Measurements from ENCODE around the gene IMPDH1.

GRCh38 chr7:128403676-128404075, 6.1 kb downstream of the IMPDH1 start:
- TF ChIP-seq POLR2A (IDR thresholded peaks at IDR 0.05; ENCODE audit: low read depth) (no peak), CTCF (IDR thresholded peaks at IDR 0.05) (no peak), POLR2AphosphoS5 (IDR thresholded peaks at IDR 0.05) (no peak), EP300 (IDR thresholded peaks at IDR 0.05) (no peak)

All from esophagus muscularis mucosa (tissue), 4 donors.